Caco-2 (cell line): ENCODE data around the gene SLC5A10. TPM values are rescaled to one million over a fixed set of nuclear protein-coding genes. Genes with fewer than 3 reads are reported as not detected.

Source experiments
- Bru-seq: library from RNA; stranded (reverse); fragments of 400-500 nt; gene quantifications from one replicate; lab custom pipeline; 2021; lab: Mats Ljungman, UMichigan
- BruChase-seq, 2 experiments: library from RNA; stranded (reverse); fragments of 400-500 nt; gene quantifications; one replicate each; lab custom pipeline; 2021; lab: Mats Ljungman, UMichigan
- BruUV-seq: library from RNA; stranded (reverse); fragments of 400-500 nt; replicated peaks from 2 replicates; lab custom pipeline; 2021; lab: Mats Ljungman, UMichigan
- CTCF ChIA-PET: fragments of 300-600 bp; sonication (Branson Sonifier 250); formaldehyde crosslinking; loops from one replicate; lab custom pipeline; 2022; ENCODE audit warnings: antibody characterized with exemption; lab: Charles Lee
- POLR2A ChIA-PET: fragments of 300-600 bp; sonication (Branson Sonifier 250); formaldehyde crosslinking; loops from one replicate; lab custom pipeline; 2022; ENCODE audit warnings: antibody characterized with exemption; lab: Charles Lee
- DNase-seq, 2 experiments: peaks; one replicate each; pipeline versions ENCODE4 v3.0.0 to v3.0.0-alpha.2; 2020 to 2022
- H3K27me3 ChIP-seq: replicated peaks from 2 replicates; pipeline ENCODE4 v1.6.0; 2011; ENCODE audit warnings: low read length; ENCODE audit not compliant: control insufficient read depth, insufficient read depth
- H3K36me3 ChIP-seq: 2 replicates; pipeline ENCODE4 v1.5.1; 2011; ENCODE audit warnings: low read length; ENCODE audit not compliant: control insufficient read depth, insufficient read depth
- H3K4me1 ChIP-seq: fragments of 250-450 bp; sonication (Bioruptor Pico); 2 replicates; pipeline ENCODE4 v1.5.1; 2020; ENCODE audit warnings: mild to moderate bottlenecking
- H3K4me3 ChIP-seq: 2 replicates; pipeline ENCODE4 v1.5.1; 2011; ENCODE audit warnings: low read depth, mild to moderate bottlenecking, control low read depth, low read length
- H3K9me3 ChIP-seq: fragments of 250-450 bp; sonication (Bioruptor Pico); 2 replicates; pipeline ENCODE4 v1.5.1; 2020; ENCODE audit warnings: mild to moderate bottlenecking, moderate library complexity
- H3K27ac Mint-ChIP-seq: one replicate; pipeline ENCODE4 v1.8.0; 2022; ENCODE audit warnings: mixed read lengths; ENCODE audit not compliant: unreplicated experiment
- H3K27me3 Mint-ChIP-seq: one replicate; pipeline ENCODE4 v1.8.0; 2022; ENCODE audit warnings: mixed read lengths; ENCODE audit not compliant: insufficient read depth, unreplicated experiment
- H3K36me3 Mint-ChIP-seq: one replicate; pipeline ENCODE4 v1.8.0; 2022; ENCODE audit warnings: mild to moderate bottlenecking, mixed read lengths; ENCODE audit not compliant: insufficient read depth, unreplicated experiment
- H3K4me1 Mint-ChIP-seq: one replicate; pipeline ENCODE4 v1.8.0; 2022; ENCODE audit warnings: low read depth, mixed read lengths; ENCODE audit not compliant: unreplicated experiment
- H3K4me3 Mint-ChIP-seq: one replicate; pipeline ENCODE4 v1.8.0; 2022; ENCODE audit warnings: mild to moderate bottlenecking, moderate library complexity, mixed read lengths; ENCODE audit not compliant: unreplicated experiment
- H3K9me3 Mint-ChIP-seq: one replicate; pipeline ENCODE4 v1.8.0; 2022; ENCODE audit warnings: mixed read lengths; ENCODE audit not compliant: unreplicated experiment
- intact Hi-C: fragments of 100-400 bp; cut with micrococcal nuclease; formaldehyde crosslinking; loops from one replicate; pipeline ENCODE4 v1.10.0; 2022; ENCODE audit not compliant: unreplicated experiment
- long read RNA-seq: library from polyadenylated mRNA; stranded (forward); transcript quantifications from one replicate; pipeline ENCODE4 v2.0.0, GENCODE V29; 2022
- total RNA-seq: library from RNA; stranded (reverse); gene quantifications from 2 replicates; pipeline ENCODE4 v1.2.3, GENCODE V29; 2022
- TF ChIP-seq, protein P1 (sequence below), 2 experiments: fragments of 200-600 bp in 1 of 2; IDR thresholded peaks; 1 replicate in 1 of 2; 2 replicates in 1 of 2; pipeline versions ENCODE4 v1.5.1 to v1.8.0; 2011 to 2022; ENCODE audit warnings: antibody characterized with exemption in 1 of 2, control low read depth in 1 of 2, inconsistent platforms in 1 of 2, low read depth in 1 of 2, low read length in 1 of 2, mild to moderate bottlenecking in 1 of 2, moderate library complexity in 1 of 2; ENCODE audit not compliant: insufficient read depth in 1 of 2, severe bottlenecking in 1 of 2, unreplicated experiment in 1 of 2

Gene SLC5A10
- total RNA-seq (0.19 and 0.27 TPM in 2 replicates), Bru-seq, nascent RNA (percentile 16 among the genes with signal in this experiment), BruChase-seq, experiment 1, labeled RNA remaining after a 2-hour chase (percentile 14 among the genes with signal in this experiment), BruChase-seq, experiment 2, labeled RNA remaining after a 6-hour chase (percentile 15 among the genes with signal in this experiment)
- long read RNA-seq, partial matches to known transcripts, result 0 of 24 reads
- long read RNA-seq, other reads (novel, unspliced or antisense), result 24 of 24 reads

DNA sequence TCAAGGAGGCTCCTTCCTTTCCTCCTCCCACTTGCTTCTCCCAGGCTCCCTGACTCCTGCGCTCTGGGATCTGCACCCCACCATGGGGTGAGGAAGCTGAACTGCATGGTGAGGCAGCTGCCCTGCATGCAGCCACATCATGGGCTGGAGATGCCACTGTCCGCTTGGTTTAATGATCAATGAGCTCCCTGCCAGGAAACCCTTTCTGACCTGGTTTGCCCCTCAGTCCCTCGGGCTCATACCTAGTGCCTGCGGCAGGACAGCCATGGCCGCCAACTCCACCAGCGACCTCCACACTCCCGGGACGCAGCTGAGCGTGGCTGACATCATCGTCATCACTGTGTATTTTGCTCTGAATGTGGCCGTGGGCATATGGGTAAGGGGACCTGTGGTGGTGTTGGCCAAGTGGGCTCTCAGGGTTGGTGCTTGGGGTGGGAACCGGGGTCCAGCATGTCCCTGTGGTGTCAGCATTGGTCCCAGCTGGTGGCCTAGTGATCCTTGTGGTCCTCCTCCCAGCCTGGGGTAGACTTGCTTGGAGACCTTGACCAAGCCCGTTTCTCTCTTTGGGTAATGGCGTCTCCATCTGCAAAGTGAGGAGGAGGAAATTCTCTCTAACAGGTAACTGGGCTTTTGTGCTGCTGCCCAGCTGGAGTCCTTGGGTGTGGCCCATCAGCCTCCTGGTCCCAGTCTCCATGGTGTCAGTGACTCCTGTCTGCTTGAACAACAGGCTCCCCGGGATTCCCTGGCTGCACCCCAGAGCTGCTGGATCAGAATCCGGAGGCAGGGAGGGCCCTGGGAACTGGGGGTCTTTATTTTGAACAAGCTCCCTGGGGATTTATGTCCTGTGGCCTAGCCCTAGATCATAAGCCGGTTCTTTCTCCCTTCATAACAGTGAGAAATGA lies at the start of gene SLC5A10:
TSS of gene SLC5A10 (plus strand) at position 225 of the 902 bp plus-strand sequence. CDS start at position 266, 41 bp downstream.
- no peak within 1 kb of the TSS for H3K27ac Mint-ChIP-seq
- TF ChIP-seq, protein P1, sequence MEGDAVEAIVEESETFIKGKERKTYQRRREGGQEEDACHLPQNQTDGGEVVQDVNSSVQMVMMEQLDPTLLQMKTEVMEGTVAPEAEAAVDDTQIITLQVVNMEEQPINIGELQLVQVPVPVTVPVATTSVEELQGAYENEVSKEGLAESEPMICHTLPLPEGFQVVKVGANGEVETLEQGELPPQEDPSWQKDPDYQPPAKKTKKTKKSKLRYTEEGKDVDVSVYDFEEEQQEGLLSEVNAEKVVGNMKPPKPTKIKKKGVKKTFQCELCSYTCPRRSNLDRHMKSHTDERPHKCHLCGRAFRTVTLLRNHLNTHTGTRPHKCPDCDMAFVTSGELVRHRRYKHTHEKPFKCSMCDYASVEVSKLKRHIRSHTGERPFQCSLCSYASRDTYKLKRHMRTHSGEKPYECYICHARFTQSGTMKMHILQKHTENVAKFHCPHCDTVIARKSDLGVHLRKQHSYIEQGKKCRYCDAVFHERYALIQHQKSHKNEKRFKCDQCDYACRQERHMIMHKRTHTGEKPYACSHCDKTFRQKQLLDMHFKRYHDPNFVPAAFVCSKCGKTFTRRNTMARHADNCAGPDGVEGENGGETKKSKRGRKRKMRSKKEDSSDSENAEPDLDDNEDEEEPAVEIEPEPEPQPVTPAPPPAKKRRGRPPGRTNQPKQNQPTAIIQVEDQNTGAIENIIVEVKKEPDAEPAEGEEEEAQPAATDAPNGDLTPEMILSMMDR (IDR thresholded peaks at IDR 0.05; ENCODE audit: insufficient read depth in 1 of 2, low read depth in 1 of 2, low read length in 1 of 2, severe bottlenecking in 1 of 2, unreplicated experiment in 1 of 2), result peak; percentile 38 to 51
- POLR2A ChIA-PET, result no interaction called here
- BruUV-seq, result no TSS peak
- Histone ChIP-seq H3K4me3 (no peak within 1 kb of the TSS), H3K9me3 (no peaks in the 10 kb centered on the region), H3K4me1 (peaks cover 5% of the 10 kb centered on the region), H3K27me3 (no peaks in the 10 kb centered on the region), H3K36me3 (no peaks in the 10 kb centered on the region)
- peaks cover 4% of the 10 kb centered on the region for H3K4me1 Mint-ChIP-seq
- CTCF ChIA-PET, result interaction anchor here (0.6 to 1.3 kb wide), 2 partner anchors 9 to 14 kb away, joined by 3 to 6 read pairs; no protein-coding TSS in a partner anchor
- DNase-seq, result peak in 1 of 2 experiments; percentile 46
- intact Hi-C loops, result no loop called here
- no peak within 1 kb of the TSS for H3K4me3 Mint-ChIP-seq
- H3K27me3 Mint-ChIP-seq, result no peaks in the 10 kb centered on the region
- no peaks in the 10 kb centered on the region for H3K9me3 Mint-ChIP-seq
- H3K36me3 Mint-ChIP-seq, result no peaks in the 10 kb centered on the region

DNA sequence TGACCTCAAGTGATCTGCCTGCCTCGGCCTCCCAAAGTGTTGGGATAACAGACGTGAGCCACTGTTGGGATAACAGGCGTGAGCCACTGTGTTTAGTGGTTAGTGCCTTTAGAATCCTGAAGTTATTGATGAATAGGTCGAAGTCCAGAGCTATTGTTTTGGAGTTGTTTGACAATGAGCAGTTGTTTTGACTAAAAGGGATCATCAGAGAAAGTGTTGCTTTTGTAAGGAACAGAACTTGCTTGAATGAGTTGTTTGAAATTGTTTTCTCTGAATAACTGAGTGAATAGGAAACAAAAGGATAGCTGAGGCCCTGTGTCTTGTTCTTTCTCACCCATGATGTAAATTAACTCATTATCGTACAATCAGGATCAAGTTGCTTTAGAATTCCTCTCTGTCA lies 47.5 kb upstream of the SLC5A10 start:
- Mint-ChIP-seq H3K27ac (no peak overlapping the region), H3K9me3 (peaks cover 9% of the 10 kb centered on the region), H3K4me1 (peaks cover 6% of the 10 kb centered on the region), H3K36me3 (peaks cover 60% of the 10 kb centered on the region), H3K4me3 (no peak overlapping the region), H3K27me3 (no peaks in the 10 kb centered on the region)
- H3K4me1 ChIP-seq, result no peaks in the 10 kb centered on the region
- ChIA-PET CTCF (no interaction called here), POLR2A (no interaction called here)
- no peak overlapping the region for H3K4me3 ChIP-seq
- no peaks in the 10 kb centered on the region; the same call in 1 of the 2 replicates for H3K36me3 ChIP-seq
- H3K27me3 ChIP-seq, result no peaks in the 10 kb centered on the region
- no TSS peak for BruUV-seq
- TF ChIP-seq, protein P1 (IDR thresholded peaks at IDR 0.05; ENCODE audit: insufficient read depth in 1 of 2, low read depth in 1 of 2, low read length in 1 of 2, severe bottlenecking in 1 of 2, unreplicated experiment in 1 of 2), result no peak
- DNase-seq, result no peak
- no peaks in the 10 kb centered on the region for H3K9me3 ChIP-seq
- intact Hi-C loops, result no loop called here

GRCh38 chr17:18905226-18905625 lies 46.7 kb upstream of the SLC5A10 start:
- H3K27me3 Mint-ChIP-seq, result no peaks in the 10 kb centered on the region
- Histone ChIP-seq H3K4me3 (no peak overlapping the region), H3K4me1 (no peaks in the 10 kb centered on the region), H3K36me3 (no peaks in the 10 kb centered on the region; the same call in 1 of the 2 replicates), H3K27me3 (no peaks in the 10 kb centered on the region), H3K9me3 (no peaks in the 10 kb centered on the region)
- H3K27ac Mint-ChIP-seq, result no peak overlapping the region
- no peak for DNase-seq
- TF ChIP-seq, protein P1 (IDR thresholded peaks at IDR 0.05; ENCODE audit: insufficient read depth in 1 of 2, low read depth in 1 of 2, low read length in 1 of 2, severe bottlenecking in 1 of 2, unreplicated experiment in 1 of 2), result no peak
- CTCF ChIA-PET, result no interaction called here
- intact Hi-C loops, result no loop called here
- POLR2A ChIA-PET, result no interaction called here
- H3K36me3 Mint-ChIP-seq, result peaks cover 60% of the 10 kb centered on the region
- peaks cover 9% of the 10 kb centered on the region for H3K9me3 Mint-ChIP-seq
- peaks cover 6% of the 10 kb centered on the region for H3K4me1 Mint-ChIP-seq
- no peak overlapping the region for H3K4me3 Mint-ChIP-seq
- BruUV-seq, result no TSS peak
